ENCODE data around the gene ZNRF4. TPM values are rescaled to one million over a fixed set of nuclear protein-coding genes. Genes with fewer than 3 reads are reported as not detected.

ZNRF4 gene
- total RNA-seq, 2 experiments from 2014 or later: not detected

DNA sequence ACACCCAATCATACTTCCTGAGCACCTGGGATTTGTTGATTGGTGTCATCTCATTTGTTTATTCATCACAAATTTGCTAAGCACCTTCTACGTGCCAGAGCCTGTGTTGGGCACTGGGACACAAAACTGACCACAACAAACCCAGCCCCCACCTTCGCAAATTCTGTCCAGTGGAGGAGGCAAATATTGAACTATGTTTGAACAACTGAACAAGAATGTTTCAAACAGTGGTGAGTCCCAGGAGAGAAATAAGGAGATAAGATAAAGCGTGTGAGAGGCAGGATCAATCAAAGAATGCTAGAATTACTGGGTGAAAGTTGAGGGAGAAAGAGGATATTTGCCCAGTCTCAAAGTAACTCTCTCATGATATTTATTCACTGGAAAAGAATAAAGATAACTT lies 8.7 kb downstream of the ZNRF4 start:
- DNase-seq: no peak
- no peaks in the 10 kb centered on the region for H3K9me3 Mint-ChIP-seq
- H3K4me3 Mint-ChIP-seq: no peak overlapping the region
- intact Hi-C loops (cut with micrococcal nuclease): no loop called here
- no peaks in the 10 kb centered on the region for H3K36me3 Mint-ChIP-seq (ENCODE audit: low read depth)
- peaks cover 15% of the 10 kb centered on the region for H3K27me3 Mint-ChIP-seq (ENCODE audit: low read depth)
- H3K27ac Mint-ChIP-seq: no peak overlapping the region
- H3K4me1 Mint-ChIP-seq (ENCODE audit: low read depth): no peaks in the 10 kb centered on the region
- CTCF ChIA-PET: interaction anchor here (0.6 kb wide), 1 partner anchor 11 kb away, joined by 3 read pairs; no protein-coding TSS in a partner anchor

DNA sequence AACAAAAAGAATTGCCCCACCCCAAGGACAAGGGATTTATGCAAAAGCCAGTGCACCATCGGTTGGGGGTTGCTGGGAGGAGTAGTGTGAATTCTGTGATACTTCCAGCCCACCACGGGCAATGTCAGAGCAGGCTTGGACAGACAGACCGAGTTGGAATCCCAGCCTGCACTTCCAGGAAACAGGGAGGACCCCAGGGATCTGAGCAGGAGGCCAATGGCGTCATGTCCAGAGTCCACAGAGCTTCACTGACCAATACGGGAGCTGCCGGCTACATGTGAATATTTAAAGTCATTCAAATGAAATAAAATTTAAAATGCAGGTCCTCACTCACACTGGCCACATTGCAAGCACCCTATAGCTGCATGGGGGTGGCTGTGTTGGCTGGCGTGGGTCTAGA lies 10.9 kb downstream of the ZNRF4 start:
- Mint-ChIP-seq H3K27me3 (ENCODE audit: low read depth) (peaks cover 15% of the 10 kb centered on the region), H3K4me3 (no peak overlapping the region), H3K27ac (no peak overlapping the region), H3K4me1 (ENCODE audit: low read depth) (no peaks in the 10 kb centered on the region), H3K36me3 (ENCODE audit: low read depth) (no peaks in the 10 kb centered on the region), H3K9me3 (no peaks in the 10 kb centered on the region)
- CTCF ChIA-PET: interaction anchor here (0.7 kb wide), 1 partner anchor 44 kb away, joined by 3 read pairs; no protein-coding TSS in a partner anchor
- DNase-seq: no peak
- intact Hi-C loops (cut with micrococcal nuclease): no loop called here

- CTCF ChIA-PET: no interaction called here
- no peaks in the 10 kb centered on the region for H3K9me3 Mint-ChIP-seq
These were observed 11.6 kb downstream of the ZNRF4 start for GRCh38 chr19:5466814-5467291.

GRCh38 chr19:5470264-5470671 lies 15.1 kb downstream of the ZNRF4 start:
- no peaks in the 10 kb centered on the region for H3K4me1 Mint-ChIP-seq (ENCODE audit: low read depth)
- H3K27me3 Mint-ChIP-seq (ENCODE audit: low read depth): peaks cover 9% of the 10 kb centered on the region
- CTCF ChIA-PET: no interaction called here
- H3K27ac Mint-ChIP-seq: no peak overlapping the region
- H3K9me3 Mint-ChIP-seq: no peaks in the 10 kb centered on the region
- H3K36me3 Mint-ChIP-seq (ENCODE audit: low read depth): no peaks in the 10 kb centered on the region
- intact Hi-C loops (cut with micrococcal nuclease): no loop called here
- DNase-seq: no peak
- no peak overlapping the region for H3K4me3 Mint-ChIP-seq

More at GRCh38 chr19:5466814-5467291, 11.6 kb downstream of the ZNRF4 start:
- Mint-ChIP-seq H3K27ac (no peak overlapping the region), H3K4me1 (ENCODE audit: low read depth) (no peaks in the 10 kb centered on the region), H3K4me3 (no peak overlapping the region), H3K36me3 (ENCODE audit: low read depth) (no peaks in the 10 kb centered on the region), H3K27me3 (ENCODE audit: low read depth) (peaks cover 14% of the 10 kb centered on the region)
- intact Hi-C loops (cut with micrococcal nuclease): no loop called here
- no peak for DNase-seq

GRCh38 chr19:5472286-5472685 lies 17.1 kb downstream of the ZNRF4 start:
- CTCF ChIA-PET: no interaction called here
- H3K9me3 Mint-ChIP-seq: no peaks in the 10 kb centered on the region

GRCh38 chr19:5473646-5474045 lies 18.4 kb downstream of the ZNRF4 start:
- intact Hi-C loops (cut with micrococcal nuclease): no loop called here
- CTCF ChIA-PET: no interaction called here
- no peaks in the 10 kb centered on the region for H3K4me1 Mint-ChIP-seq (ENCODE audit: low read depth)
- H3K4me3 Mint-ChIP-seq: no peak overlapping the region
- no peak for DNase-seq
- no peaks in the 10 kb centered on the region for H3K9me3 Mint-ChIP-seq
- peaks cover 14% of the 10 kb centered on the region for H3K27me3 Mint-ChIP-seq (ENCODE audit: low read depth)
- H3K27ac Mint-ChIP-seq: no peak overlapping the region
- H3K36me3 Mint-ChIP-seq (ENCODE audit: low read depth): no peaks in the 10 kb centered on the region

More at GRCh38 chr19:5472286-5472685, 17.1 kb downstream of the ZNRF4 start:
- Mint-ChIP-seq H3K36me3 (ENCODE audit: low read depth) (no peaks in the 10 kb centered on the region), H3K27me3 (ENCODE audit: low read depth) (peaks cover 6% of the 10 kb centered on the region), H3K27ac (no peak overlapping the region), H3K4me1 (ENCODE audit: low read depth) (no peaks in the 10 kb centered on the region), H3K4me3 (no peak overlapping the region)
- no peak for DNase-seq
- intact Hi-C loops (cut with micrococcal nuclease): no loop called here

GRCh38 chr19:5477451-5478215 lies 22.4 kb downstream of the ZNRF4 start:
- no peak for DNase-seq
- no peaks in the 10 kb centered on the region for H3K36me3 Mint-ChIP-seq (ENCODE audit: low read depth)
- CTCF ChIA-PET: no interaction called here

GRCh38 chr19:5478241-5478924 lies 23.2 kb downstream of the ZNRF4 start:
- Mint-ChIP-seq H3K9me3 (peaks cover 4% of the 10 kb centered on the region), H3K27me3 (ENCODE audit: low read depth) (peaks cover 38% of the 10 kb centered on the region), H3K4me3 (no peak overlapping the region), H3K27ac (no peak overlapping the region), H3K36me3 (ENCODE audit: low read depth) (no peaks in the 10 kb centered on the region), H3K4me1 (ENCODE audit: low read depth) (no peaks in the 10 kb centered on the region)
- intact Hi-C loops (cut with micrococcal nuclease): no loop called here
- CTCF ChIA-PET: interaction anchor here (0.6 kb wide), 1 partner anchor 262 kb away, joined by 3 read pairs; no protein-coding TSS in a partner anchor
- DNase-seq: no peak

More at GRCh38 chr19:5477451-5478215, 22.4 kb downstream of the ZNRF4 start:
- Mint-ChIP-seq H3K4me1 (ENCODE audit: low read depth) (no peaks in the 10 kb centered on the region), H3K27me3 (ENCODE audit: low read depth) (peaks cover 34% of the 10 kb centered on the region), H3K27ac (no peak overlapping the region), H3K4me3 (no peak overlapping the region), H3K9me3 (peaks cover 4% of the 10 kb centered on the region)
- intact Hi-C loops (cut with micrococcal nuclease): no loop called here

- CTCF ChIA-PET: interaction anchor here (0.6 kb wide), 1 partner anchor 262 kb away, joined by 3 read pairs; no protein-coding TSS in a partner anchor
- H3K4me3 Mint-ChIP-seq: no peak overlapping the region
- no peaks in the 10 kb centered on the region for H3K36me3 Mint-ChIP-seq (ENCODE audit: low read depth)
- peaks cover 38% of the 10 kb centered on the region for H3K27me3 Mint-ChIP-seq (ENCODE audit: low read depth)
- intact Hi-C loops (cut with micrococcal nuclease): no loop called here
- peaks cover 4% of the 10 kb centered on the region for H3K9me3 Mint-ChIP-seq
- no peaks in the 10 kb centered on the region for H3K4me1 Mint-ChIP-seq (ENCODE audit: low read depth)
- no peak for DNase-seq
- H3K27ac Mint-ChIP-seq: no peak overlapping the region
These were observed 23.8 kb downstream of the ZNRF4 start for GRCh38 chr19:5478925-5479588.

DNA sequence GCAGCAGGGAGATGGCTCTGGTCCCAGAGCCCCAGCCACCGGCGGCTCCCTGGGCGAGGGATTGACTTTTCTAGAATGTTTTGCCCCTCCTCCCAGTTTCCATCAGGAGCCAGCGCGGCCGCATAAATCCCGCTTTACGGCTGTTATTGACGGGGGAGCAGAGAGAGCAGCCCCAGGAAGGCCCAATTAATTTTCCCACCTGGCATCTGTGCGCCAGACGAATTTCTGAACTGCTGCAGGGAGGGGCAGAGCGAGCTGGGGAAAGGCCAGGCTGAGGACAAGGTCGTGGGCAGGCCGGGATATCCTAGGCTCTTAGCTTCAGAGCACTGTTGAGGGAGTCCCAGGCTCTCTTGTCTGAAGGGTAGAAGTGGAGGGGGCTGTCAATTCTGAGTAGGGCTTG lies 24.7 kb downstream of the ZNRF4 start:
- H3K4me3 Mint-ChIP-seq: no peak overlapping the region
- intact Hi-C loops (cut with micrococcal nuclease): loop anchor here (1.0 kb wide), 1 partner anchor 432 kb away; no protein-coding TSS in a partner anchor
- H3K27me3 Mint-ChIP-seq (ENCODE audit: low read depth): peaks cover 39% of the 10 kb centered on the region
- CTCF ChIA-PET: no interaction called here
- H3K36me3 Mint-ChIP-seq (ENCODE audit: low read depth): no peaks in the 10 kb centered on the region
- peaks cover 4% of the 10 kb centered on the region for H3K9me3 Mint-ChIP-seq
- no peak for DNase-seq
- no peaks in the 10 kb centered on the region for H3K4me1 Mint-ChIP-seq (ENCODE audit: low read depth)
- no peak overlapping the region for H3K27ac Mint-ChIP-seq

GRCh38 chr19:5480427-5480836 lies 25.2 kb downstream of the ZNRF4 start:
- DNase-seq: peak; percentile 55
- Mint-ChIP-seq H3K4me3 (no peak overlapping the region), H3K27me3 (ENCODE audit: low read depth) (peaks cover 41% of the 10 kb centered on the region), H3K9me3 (peaks cover 4% of the 10 kb centered on the region), H3K36me3 (ENCODE audit: low read depth) (no peaks in the 10 kb centered on the region), H3K27ac (no peak overlapping the region), H3K4me1 (ENCODE audit: low read depth) (no peaks in the 10 kb centered on the region)
- intact Hi-C loops (cut with micrococcal nuclease): loop anchor here (1.0 kb wide), 1 partner anchor 432 kb away; no protein-coding TSS in a partner anchor
- CTCF ChIA-PET: no interaction called here

- no peaks in the 10 kb centered on the region for H3K4me1 Mint-ChIP-seq (ENCODE audit: low read depth)
- CTCF ChIA-PET: no interaction called here
- intact Hi-C loops (cut with micrococcal nuclease): no loop called here
These were observed 26.7 kb downstream of the ZNRF4 start for GRCh38 chr19:5481957-5482356.

More at GRCh38 chr19:5481957-5482356, 26.7 kb downstream of the ZNRF4 start:
- Mint-ChIP-seq H3K27ac (no peak overlapping the region), H3K27me3 (ENCODE audit: low read depth) (peaks cover 39% of the 10 kb centered on the region), H3K36me3 (ENCODE audit: low read depth) (no peaks in the 10 kb centered on the region), H3K9me3 (peaks cover 4% of the 10 kb centered on the region), H3K4me3 (no peak overlapping the region)
- no peak for DNase-seq
